Measurements from ENCODE around the gene HSPBP1.
A peak's percentile ranks its signal among the peaks of the same experiment; 100 is the strongest.
"Not testable (repeated sequence)": the region's sequence is repeated elsewhere in the genome, so short reads cannot be mapped to it uniquely, and the experiment has no call there.

The HSPBP1 gene

GRCh38 chr19:55230780-55231179 lies 49.1 kb downstream of the HSPBP1 start:
- no peak for DNase-seq

GRCh38 chr19:55230329-55230728 lies 49.6 kb downstream of the HSPBP1 start:
- no peak for DNase-seq

- DNase-seq = no peak
These were observed 50.1 kb downstream of the HSPBP1 start for GRCh38 chr19:55229789-55230182.

GRCh38 chr19:55229145-55229788 lies 50.6 kb downstream of the HSPBP1 start:
- no peak for DNase-seq

GRCh38 chr19:55228403-55229031 lies 51.4 kb downstream of the HSPBP1 start, which contains the start of gene TMEM86B:
TMEM86B (minus strand) TSS chr19:55228763; CDS start chr19:55228741, 22 bp downstream.
- no peak for DNase-seq

GRCh38 chr19:55228015-55228391 lies 51.9 kb downstream of the HSPBP1 start:
- no peak for DNase-seq

- DNase-seq = no peak
These were observed 52.5 kb downstream of the HSPBP1 start for GRCh38 chr19:55227241-55228014.

- DNase-seq = no peak
These were observed 53.1 kb downstream of the HSPBP1 start for GRCh38 chr19:55226788-55227187.

GRCh38 chr19:55226273-55226672 lies 53.6 kb downstream of the HSPBP1 start:
- DNase-seq = no peak

GRCh38 chr19:55225415-55225958 lies 54.4 kb downstream of the HSPBP1 start:
- no peak for DNase-seq

- not testable (repeated sequence) for DNase-seq
These were observed 55.1 kb downstream of the HSPBP1 start for GRCh38 chr19:55224679-55225414.

- no peak for DNase-seq
These were observed 55.8 kb downstream of the HSPBP1 start for GRCh38 chr19:55224038-55224665.

- DNase-seq = no peak
These were observed 56.4 kb downstream of the HSPBP1 start for GRCh38 chr19:55223291-55224037.

- no peak for DNase-seq
These were observed 59.4 kb downstream of the HSPBP1 start for GRCh38 chr19:55220525-55220924.

GRCh38 chr19:55216461-55217198 lies 63.3 kb downstream of the HSPBP1 start:
- peak; percentile 88 for DNase-seq

- no peak for DNase-seq
These were observed 66.4 kb downstream of the HSPBP1 start for GRCh38 chr19:55213547-55213946.

- DNase-seq = no peak
These were observed 67.5 kb downstream of the HSPBP1 start for GRCh38 chr19:55212447-55212846.

Measured in NCI-H1417 treated with DMSO at 0.1 percent for 48 hours (cell line).